HEK293 (cell line): Measurements from ENCODE around the gene CTAG1A.

ENCODE experiments used
- CTCF ChIA-PET: fragments of 350-600 bp; formaldehyde crosslinking; extraction: SDS; loops from one replicate; lab custom pipeline; 2021; ENCODE audit warnings: antibody characterized with exemption; lab: Yijun Ruan, JAX
- POLR2A ChIA-PET: fragments of 300-600 bp; formaldehyde crosslinking; extraction: SDS; loops from one replicate; lab custom pipeline; 2020; ENCODE audit warnings: antibody characterized with exemption, inconsistent platforms; lab: Yijun Ruan, JAX
- H3K27ac ChIP-seq: fragments of 200-500 bp; sonication (Bioruptor generic); 2 replicates; pipeline ENCODE4 v1.5.1; 2014; ENCODE audit warnings: low read depth, low read length, control low read depth, inconsistent platforms; ENCODE audit errors: extremely low read depth
- H3K36me3 ChIP-seq, 2 experiments: fragments of 200-500 bp in 1 of 2; sonication (Bioruptor generic) in 1 of 2; 1 replicate in 1 of 2; 2 replicates in 1 of 2; pipeline ENCODE4 v1.5.1; 2014 to 2017; ENCODE audit warnings: inconsistent platforms in 2 of 2, low read length in 2 of 2; ENCODE audit not compliant: control insufficient read depth in 2 of 2, insufficient read depth in 1 of 2
- H3K4me1 ChIP-seq: fragments of 200-500 bp; sonication (Bioruptor generic); 2 replicates; pipeline ENCODE4 v1.5.1; 2014; ENCODE audit warnings: mild to moderate bottlenecking, low read length, inconsistent platforms; ENCODE audit not compliant: control insufficient read depth, insufficient read depth
- H3K4me3 ChIP-seq: 2 replicates; pipeline ENCODE4 v1.5.1; 2011; ENCODE audit warnings: low read depth, mild to moderate bottlenecking, control low read depth, low read length, moderate library complexity
- H3K9me3 ChIP-seq: fragments of 200-500 bp; sonication (Bioruptor generic); 2 replicates; pipeline ENCODE4 v1.5.1; 2014; ENCODE audit warnings: low read depth, low read length, inconsistent platforms; ENCODE audit not compliant: control insufficient read depth, insufficient read depth
- EGR2 ChIP-seq: fragments of 450-650 bp; formaldehyde crosslinking; IDR thresholded peaks from 2 replicates; pipeline ENCODE4 v1.5.1; 2016; ENCODE audit warnings: low read depth, missing biosample characterization, missing genetic modification characterization
- KLF8 ChIP-seq: fragments of 450-650 bp; formaldehyde crosslinking; IDR thresholded peaks from 2 replicates; pipeline ENCODE4 v1.5.1; 2016; ENCODE audit warnings: missing biosample characterization, missing genetic modification characterization
- SCRT1 ChIP-seq: fragments of 450-650 bp; formaldehyde crosslinking; IDR thresholded peaks from 2 replicates; pipeline ENCODE4 v1.5.1; 2016; ENCODE audit warnings: missing biosample characterization, missing genetic modification characterization, borderline replicate concordance
- ZBTB48 ChIP-seq: fragments of 450-650 bp; formaldehyde crosslinking; IDR thresholded peaks from 2 replicates; pipeline ENCODE4 v1.5.1; 2016; ENCODE audit warnings: missing biosample characterization, missing genetic modification characterization
- ZNF10 ChIP-seq: fragments of 450-650 bp; formaldehyde crosslinking; IDR thresholded peaks from 2 replicates; pipeline ENCODE4 v1.5.1; 2017; ENCODE audit warnings: missing biosample characterization, missing genetic modification characterization
- ZNF121 ChIP-seq: fragments of 450-650 bp; formaldehyde crosslinking; IDR thresholded peaks from 2 replicates; pipeline ENCODE4 v1.5.1; 2016; ENCODE audit warnings: missing biosample characterization, missing genetic modification characterization
- ZNF169 ChIP-seq: fragments of 450-650 bp; formaldehyde crosslinking; IDR thresholded peaks from 2 replicates; pipeline ENCODE4 v1.5.1; 2016; ENCODE audit warnings: missing biosample characterization, missing genetic modification characterization
- ZNF776 ChIP-seq: fragments of 450-650 bp; formaldehyde crosslinking; IDR thresholded peaks from 2 replicates; pipeline ENCODE4 v1.5.0; 2017; ENCODE audit warnings: missing biosample characterization, missing genetic modification characterization, borderline replicate concordance
- ZSCAN30 ChIP-seq: fragments of 450-650 bp; IDR thresholded peaks from 2 replicates; pipeline ENCODE4 v1.5.1; 2018; ENCODE audit warnings: missing biosample characterization, mild to moderate bottlenecking, missing genetic modification characterization, moderate library complexity
- TF ChIP-seq, protein P1 (sequence below): fragments of 450-650 bp; formaldehyde crosslinking; IDR thresholded peaks from 2 replicates; pipeline ENCODE4 v1.5.1; 2016; ENCODE audit warnings: missing biosample characterization, missing genetic modification characterization
- TF ChIP-seq, protein P2 (sequence below): fragments of 450-650 bp; formaldehyde crosslinking; IDR thresholded peaks from 2 replicates; pipeline ENCODE4 v1.5.1; 2017; ENCODE audit warnings: missing biosample characterization, missing genetic modification characterization
- TF ChIP-seq, protein P3 (sequence below): fragments of 450-650 bp; formaldehyde crosslinking; IDR thresholded peaks from 2 replicates; pipeline ENCODE4 v1.5.1; 2017; ENCODE audit warnings: missing biosample characterization, missing genetic modification characterization
- TF ChIP-seq, protein P4 (sequence below): fragments of 450-650 bp; formaldehyde crosslinking; IDR thresholded peaks from 2 replicates; pipeline ENCODE4 v1.5.1; 2016; ENCODE audit warnings: missing biosample characterization, missing genetic modification characterization
- TF ChIP-seq, protein P5 (sequence below): fragments of 450-650 bp; formaldehyde crosslinking; IDR thresholded peaks from 2 replicates; pipeline ENCODE4 v1.5.1; 2016; ENCODE audit warnings: missing biosample characterization, missing genetic modification characterization, borderline replicate concordance
- TF ChIP-seq, protein P6 (sequence below): fragments of 450-650 bp; formaldehyde crosslinking; IDR thresholded peaks from 2 replicates; pipeline ENCODE4 v1.5.1; 2016; ENCODE audit warnings: missing biosample characterization, missing genetic modification characterization, low read depth
- TF ChIP-seq, protein P7 (sequence below): fragments of 450-650 bp; formaldehyde crosslinking; IDR thresholded peaks from 2 replicates; pipeline ENCODE4 v1.5.1; 2016; ENCODE audit warnings: missing biosample characterization, missing genetic modification characterization

CTAG1A gene

DNA sequence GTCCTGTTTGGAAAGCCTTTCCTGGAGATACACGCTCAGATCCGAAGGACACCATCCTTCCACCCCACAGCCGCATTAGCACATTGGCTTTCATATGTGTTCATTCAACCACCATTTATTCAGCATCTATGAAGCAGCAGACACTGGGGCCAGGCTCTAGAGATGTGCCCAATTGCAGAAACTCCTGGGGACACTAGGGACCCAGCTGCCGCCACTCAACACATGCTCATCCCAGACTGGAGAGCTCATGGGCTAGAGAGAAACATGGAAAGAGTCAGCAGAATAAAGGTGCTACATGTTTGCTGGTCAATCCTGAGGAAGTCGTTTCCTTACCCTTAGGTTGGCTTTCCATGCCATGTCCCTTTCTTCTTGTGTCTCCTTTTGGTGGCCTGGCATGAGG, 7.6 kb downstream of the CTAG1A start:
- H3K27ac ChIP-seq = no peak overlapping the region
- no peaks in the 10 kb centered on the region for H3K4me1 ChIP-seq
- no peaks in the 10 kb centered on the region for H3K36me3 ChIP-seq
- H3K4me3 ChIP-seq = no peak overlapping the region
- no peaks in the 10 kb centered on the region for H3K9me3 ChIP-seq
- TF ChIP-seq, protein P1, sequence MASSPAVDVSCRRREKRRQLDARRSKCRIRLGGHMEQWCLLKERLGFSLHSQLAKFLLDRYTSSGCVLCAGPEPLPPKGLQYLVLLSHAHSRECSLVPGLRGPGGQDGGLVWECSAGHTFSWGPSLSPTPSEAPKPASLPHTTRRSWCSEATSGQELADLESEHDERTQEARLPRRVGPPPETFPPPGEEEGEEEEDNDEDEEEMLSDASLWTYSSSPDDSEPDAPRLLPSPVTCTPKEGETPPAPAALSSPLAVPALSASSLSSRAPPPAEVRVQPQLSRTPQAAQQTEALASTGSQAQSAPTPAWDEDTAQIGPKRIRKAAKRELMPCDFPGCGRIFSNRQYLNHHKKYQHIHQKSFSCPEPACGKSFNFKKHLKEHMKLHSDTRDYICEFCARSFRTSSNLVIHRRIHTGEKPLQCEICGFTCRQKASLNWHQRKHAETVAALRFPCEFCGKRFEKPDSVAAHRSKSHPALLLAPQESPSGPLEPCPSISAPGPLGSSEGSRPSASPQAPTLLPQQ (tag by site-specific recombination) = no peak
- TF ChIP-seq ZNF121 (tag by site-specific recombination) (no peak), KLF8 (no peak), ZNF10 (tag by site-specific recombination) (no peak), SCRT1 (tag by site-specific recombination) (no peak), EGR2 (tag by site-specific recombination) (no peak), ZNF776 (tag by site-specific recombination) (no peak), ZNF169 (tag by site-specific recombination) (no peak), ZSCAN30 (tag by site-specific recombination) (no peak), ZBTB48 (tag by site-specific recombination) (no peak)
- TF ChIP-seq, protein P2, sequence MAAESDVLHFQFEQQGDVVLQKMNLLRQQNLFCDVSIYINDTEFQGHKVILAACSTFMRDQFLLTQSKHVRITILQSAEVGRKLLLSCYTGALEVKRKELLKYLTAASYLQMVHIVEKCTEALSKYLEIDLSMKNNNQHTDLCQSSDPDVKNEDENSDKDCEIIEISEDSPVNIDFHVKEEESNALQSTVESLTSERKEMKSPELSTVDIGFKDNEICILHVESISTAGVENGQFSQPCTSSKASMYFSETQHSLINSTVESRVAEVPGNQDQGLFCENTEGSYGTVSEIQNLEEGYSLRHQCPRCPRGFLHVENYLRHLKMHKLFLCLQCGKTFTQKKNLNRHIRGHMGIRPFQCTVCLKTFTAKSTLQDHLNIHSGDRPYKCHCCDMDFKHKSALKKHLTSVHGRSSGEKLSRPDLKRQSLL (tag by site-specific recombination) = no peak
- TF ChIP-seq, protein P3, sequence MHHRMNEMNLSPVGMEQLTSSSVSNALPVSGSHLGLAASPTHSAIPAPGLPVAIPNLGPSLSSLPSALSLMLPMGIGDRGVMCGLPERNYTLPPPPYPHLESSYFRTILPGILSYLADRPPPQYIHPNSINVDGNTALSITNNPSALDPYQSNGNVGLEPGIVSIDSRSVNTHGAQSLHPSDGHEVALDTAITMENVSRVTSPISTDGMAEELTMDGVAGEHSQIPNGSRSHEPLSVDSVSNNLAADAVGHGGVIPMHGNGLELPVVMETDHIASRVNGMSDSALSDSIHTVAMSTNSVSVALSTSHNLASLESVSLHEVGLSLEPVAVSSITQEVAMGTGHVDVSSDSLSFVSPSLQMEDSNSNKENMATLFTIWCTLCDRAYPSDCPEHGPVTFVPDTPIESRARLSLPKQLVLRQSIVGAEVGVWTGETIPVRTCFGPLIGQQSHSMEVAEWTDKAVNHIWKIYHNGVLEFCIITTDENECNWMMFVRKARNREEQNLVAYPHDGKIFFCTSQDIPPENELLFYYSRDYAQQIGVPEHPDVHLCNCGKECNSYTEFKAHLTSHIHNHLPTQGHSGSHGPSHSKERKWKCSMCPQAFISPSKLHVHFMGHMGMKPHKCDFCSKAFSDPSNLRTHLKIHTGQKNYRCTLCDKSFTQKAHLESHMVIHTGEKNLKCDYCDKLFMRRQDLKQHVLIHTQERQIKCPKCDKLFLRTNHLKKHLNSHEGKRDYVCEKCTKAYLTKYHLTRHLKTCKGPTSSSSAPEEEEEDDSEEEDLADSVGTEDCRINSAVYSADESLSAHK (tag by site-specific recombination) = no peak
- TF ChIP-seq, protein P4, sequence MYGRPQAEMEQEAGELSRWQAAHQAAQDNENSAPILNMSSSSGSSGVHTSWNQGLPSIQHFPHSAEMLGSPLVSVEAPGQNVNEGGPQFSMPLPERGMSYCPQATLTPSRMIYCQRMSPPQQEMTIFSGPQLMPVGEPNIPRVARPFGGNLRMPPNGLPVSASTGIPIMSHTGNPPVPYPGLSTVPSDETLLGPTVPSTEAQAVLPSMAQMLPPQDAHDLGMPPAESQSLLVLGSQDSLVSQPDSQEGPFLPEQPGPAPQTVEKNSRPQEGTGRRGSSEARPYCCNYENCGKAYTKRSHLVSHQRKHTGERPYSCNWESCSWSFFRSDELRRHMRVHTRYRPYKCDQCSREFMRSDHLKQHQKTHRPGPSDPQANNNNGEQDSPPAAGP = no peak
- TF ChIP-seq, protein P5, sequence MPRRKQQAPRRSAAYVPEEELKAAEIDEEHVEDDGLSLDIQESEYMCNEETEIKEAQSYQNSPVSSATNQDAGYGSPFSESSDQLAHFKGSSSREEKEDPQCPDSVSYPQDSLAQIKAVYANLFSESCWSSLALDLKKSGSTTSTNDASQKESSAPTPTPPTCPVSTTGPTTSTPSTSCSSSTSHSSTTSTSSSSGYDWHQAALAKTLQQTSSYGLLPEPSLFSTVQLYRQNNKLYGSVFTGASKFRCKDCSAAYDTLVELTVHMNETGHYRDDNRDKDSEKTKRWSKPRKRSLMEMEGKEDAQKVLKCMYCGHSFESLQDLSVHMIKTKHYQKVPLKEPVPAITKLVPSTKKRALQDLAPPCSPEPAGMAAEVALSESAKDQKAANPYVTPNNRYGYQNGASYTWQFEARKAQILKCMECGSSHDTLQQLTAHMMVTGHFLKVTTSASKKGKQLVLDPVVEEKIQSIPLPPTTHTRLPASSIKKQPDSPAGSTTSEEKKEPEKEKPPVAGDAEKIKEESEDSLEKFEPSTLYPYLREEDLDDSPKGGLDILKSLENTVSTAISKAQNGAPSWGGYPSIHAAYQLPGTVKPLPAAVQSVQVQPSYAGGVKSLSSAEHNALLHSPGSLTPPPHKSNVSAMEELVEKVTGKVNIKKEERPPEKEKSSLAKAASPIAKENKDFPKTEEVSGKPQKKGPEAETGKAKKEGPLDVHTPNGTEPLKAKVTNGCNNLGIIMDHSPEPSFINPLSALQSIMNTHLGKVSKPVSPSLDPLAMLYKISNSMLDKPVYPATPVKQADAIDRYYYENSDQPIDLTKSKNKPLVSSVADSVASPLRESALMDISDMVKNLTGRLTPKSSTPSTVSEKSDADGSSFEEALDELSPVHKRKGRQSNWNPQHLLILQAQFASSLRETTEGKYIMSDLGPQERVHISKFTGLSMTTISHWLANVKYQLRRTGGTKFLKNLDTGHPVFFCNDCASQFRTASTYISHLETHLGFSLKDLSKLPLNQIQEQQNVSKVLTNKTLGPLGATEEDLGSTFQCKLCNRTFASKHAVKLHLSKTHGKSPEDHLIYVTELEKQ = no peak
- TF ChIP-seq, protein P6, sequence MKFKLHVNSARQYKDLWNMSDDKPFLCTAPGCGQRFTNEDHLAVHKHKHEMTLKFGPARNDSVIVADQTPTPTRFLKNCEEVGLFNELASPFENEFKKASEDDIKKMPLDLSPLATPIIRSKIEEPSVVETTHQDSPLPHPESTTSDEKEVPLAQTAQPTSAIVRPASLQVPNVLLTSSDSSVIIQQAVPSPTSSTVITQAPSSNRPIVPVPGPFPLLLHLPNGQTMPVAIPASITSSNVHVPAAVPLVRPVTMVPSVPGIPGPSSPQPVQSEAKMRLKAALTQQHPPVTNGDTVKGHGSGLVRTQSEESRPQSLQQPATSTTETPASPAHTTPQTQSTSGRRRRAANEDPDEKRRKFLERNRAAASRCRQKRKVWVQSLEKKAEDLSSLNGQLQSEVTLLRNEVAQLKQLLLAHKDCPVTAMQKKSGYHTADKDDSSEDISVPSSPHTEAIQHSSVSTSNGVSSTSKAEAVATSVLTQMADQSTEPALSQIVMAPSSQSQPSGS (tag by site-specific recombination) = no peak
- TF ChIP-seq, protein P7, sequence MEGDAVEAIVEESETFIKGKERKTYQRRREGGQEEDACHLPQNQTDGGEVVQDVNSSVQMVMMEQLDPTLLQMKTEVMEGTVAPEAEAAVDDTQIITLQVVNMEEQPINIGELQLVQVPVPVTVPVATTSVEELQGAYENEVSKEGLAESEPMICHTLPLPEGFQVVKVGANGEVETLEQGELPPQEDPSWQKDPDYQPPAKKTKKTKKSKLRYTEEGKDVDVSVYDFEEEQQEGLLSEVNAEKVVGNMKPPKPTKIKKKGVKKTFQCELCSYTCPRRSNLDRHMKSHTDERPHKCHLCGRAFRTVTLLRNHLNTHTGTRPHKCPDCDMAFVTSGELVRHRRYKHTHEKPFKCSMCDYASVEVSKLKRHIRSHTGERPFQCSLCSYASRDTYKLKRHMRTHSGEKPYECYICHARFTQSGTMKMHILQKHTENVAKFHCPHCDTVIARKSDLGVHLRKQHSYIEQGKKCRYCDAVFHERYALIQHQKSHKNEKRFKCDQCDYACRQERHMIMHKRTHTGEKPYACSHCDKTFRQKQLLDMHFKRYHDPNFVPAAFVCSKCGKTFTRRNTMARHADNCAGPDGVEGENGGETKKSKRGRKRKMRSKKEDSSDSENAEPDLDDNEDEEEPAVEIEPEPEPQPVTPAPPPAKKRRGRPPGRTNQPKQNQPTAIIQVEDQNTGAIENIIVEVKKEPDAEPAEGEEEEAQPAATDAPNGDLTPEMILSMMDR (tag by site-specific recombination) = no peak
- TF ChIP-seq, all 188 proteins: peak for 0
- ChIA-PET POLR2A (no interaction called here), CTCF (interaction anchor here (1.7 to 1.8 kb wide), 2 partner anchors 10 to 157 kb away, joined by 8 to 9 read pairs; no protein-coding TSS in a partner anchor)
